Thyroid gland (tissue), 4 donors: ENCODE data around the gene LSP1. TPM values are rescaled to one million over a fixed set of nuclear protein-coding genes. Genes with fewer than 3 reads are reported as not detected.

Source experiments
- DNase-seq, 2 donors: peaks; one replicate each; pipeline ENCODE4 v3.0.0-alpha.2; 2019
- H3K27ac ChIP-seq, 3 donors: fragments of 200-600 bp; sonication (generic); 1 replicate in 2 of 3; 2 replicates in 1 of 3; pipeline ENCODE4 v1.5.1; 2016 to 2019; ENCODE audit warnings: mild to moderate bottlenecking in 1 of 3, moderate library complexity in 1 of 3
- H3K27me3 ChIP-seq: fragments of 200-600 bp; sonication (generic); one replicate; pipeline ENCODE4 v1.5.1; 2019
- H3K36me3 ChIP-seq, 2 donors: fragments of 200-600 bp; sonication (generic); one replicate each; pipeline ENCODE4 v1.5.1; 2016 to 2019
- H3K4me1 ChIP-seq, 2 donors: fragments of 200-600 bp; sonication (generic); one replicate each; pipeline ENCODE4 v1.5.1; 2017 to 2019
- H3K4me3 ChIP-seq, 3 donors: fragments of 200-600 bp; sonication (generic); replicated peaks in 1 of 3; 1 replicate in 2 of 3; 2 replicates in 1 of 3; pipeline ENCODE4 v1.5.1; 2016; ENCODE audit warnings: mild to moderate bottlenecking in 1 of 3
- H3K9me3 ChIP-seq: fragments of 200-600 bp; sonication (generic); one replicate; pipeline ENCODE4 v1.5.1; 2017
- POLR2A ChIP-seq, 2 donors: fragments of 450-650 bp; IDR thresholded peaks; one replicate each; pipeline ENCODE4 v1.6.1; 2017; ENCODE audit warnings: antibody characterized with exemption in 2 of 2, mild to moderate bottlenecking in 2 of 2, moderate library complexity in 1 of 2
- WGBS, 2 donors: methylation state at CpG; one replicate each; pipeline ENCODE4 v1.1.5; 2017; 5-methylcytosine and 5-hydroxymethylcytosine counted together
- intact Hi-C: fragments of 100-400 bp; cut with DNase I; formaldehyde crosslinking; loops from one replicate; pipeline ENCODE4 v1.15.1; 2023
- total RNA-seq, 4 donors: library from RNA; depleted of rRNA; stranded (reverse); fragments of >200 nt; gene quantifications; one replicate each; pipeline ENCODE4 v1.2.3, GENCODE V29; 2016
- TF ChIP-seq, protein P1 (sequence below), 6 experiments: fragments of 200-600 bp in 3 of 6; fragments of 450-650 bp in 3 of 6; sonication (generic) in 3 of 6; IDR thresholded peaks; one replicate each; pipeline ENCODE4 v1.5.1; 2016 to 2019; ENCODE audit warnings: antibody characterized with exemption in 6 of 6, mild to moderate bottlenecking in 2 of 6, inconsistent platforms in 1 of 6, moderate library complexity in 1 of 6

LSP1 gene
- total RNA-seq, 4 donors from 2014 or later, result 6.7 to 26.1 (median 10.5) TPM

DNA sequence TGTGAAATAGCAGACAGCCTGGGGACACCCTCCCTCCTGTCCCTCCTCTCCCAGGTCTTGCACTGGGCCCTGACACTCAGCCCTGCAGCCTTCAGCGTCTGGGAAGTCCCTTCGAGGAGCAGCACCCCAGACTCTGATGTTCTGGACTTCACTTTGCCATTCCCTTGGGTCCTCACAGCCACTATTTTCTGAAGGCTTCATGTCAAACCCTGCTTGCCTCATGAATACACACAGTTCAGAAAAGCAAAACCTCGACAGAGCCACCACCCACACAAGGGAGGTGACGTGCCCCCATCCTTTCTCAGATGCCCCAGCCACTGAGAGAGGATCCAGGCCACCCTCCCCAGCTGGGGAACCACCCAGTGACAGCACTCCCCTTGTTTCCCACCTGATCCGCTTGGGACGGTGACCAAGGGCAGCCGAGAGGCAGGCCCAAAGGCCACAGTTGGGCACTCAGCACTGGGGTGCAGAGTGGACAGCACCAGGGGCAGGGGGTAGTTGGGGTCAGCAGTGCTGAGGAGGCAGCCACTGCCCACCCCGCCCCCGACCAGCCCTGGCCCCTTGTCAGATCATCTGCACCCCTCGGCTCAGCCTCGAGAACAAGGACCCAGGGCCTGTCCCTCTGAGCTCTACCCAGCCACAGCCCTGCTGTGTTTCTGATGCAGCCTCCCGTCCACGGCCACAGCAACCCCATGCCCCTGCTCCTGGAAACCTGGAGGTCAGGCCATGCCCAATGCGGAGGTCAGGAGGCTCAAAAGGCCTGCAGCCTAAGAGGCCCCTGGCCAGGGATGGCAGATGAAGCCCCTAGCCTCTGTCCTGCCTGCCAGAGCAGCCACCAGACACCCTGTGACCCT, 63.5 kb downstream of the LSP1 start:
- no peak overlapping the region for H3K27ac ChIP-seq
- H3K4me3 ChIP-seq, result no peak overlapping the region
- H3K4me1 ChIP-seq, result no peaks in the 10 kb centered on the region
- no peaks in the 10 kb centered on the region for H3K27me3 ChIP-seq
- intact Hi-C loops, result loop anchor here (1.0 kb wide), 1 partner anchor 23 kb away; no protein-coding TSS in a partner anchor
- no peaks in the 10 kb centered on the region for H3K9me3 ChIP-seq
- DNase-seq, result no peak
- no peaks in the 10 kb centered on the region for H3K36me3 ChIP-seq
- 73 to 82% methylated on average over 6 to 8 of the region's 14 CpGs for WGBS, 2 donors
- TF ChIP-seq, protein P1, sequence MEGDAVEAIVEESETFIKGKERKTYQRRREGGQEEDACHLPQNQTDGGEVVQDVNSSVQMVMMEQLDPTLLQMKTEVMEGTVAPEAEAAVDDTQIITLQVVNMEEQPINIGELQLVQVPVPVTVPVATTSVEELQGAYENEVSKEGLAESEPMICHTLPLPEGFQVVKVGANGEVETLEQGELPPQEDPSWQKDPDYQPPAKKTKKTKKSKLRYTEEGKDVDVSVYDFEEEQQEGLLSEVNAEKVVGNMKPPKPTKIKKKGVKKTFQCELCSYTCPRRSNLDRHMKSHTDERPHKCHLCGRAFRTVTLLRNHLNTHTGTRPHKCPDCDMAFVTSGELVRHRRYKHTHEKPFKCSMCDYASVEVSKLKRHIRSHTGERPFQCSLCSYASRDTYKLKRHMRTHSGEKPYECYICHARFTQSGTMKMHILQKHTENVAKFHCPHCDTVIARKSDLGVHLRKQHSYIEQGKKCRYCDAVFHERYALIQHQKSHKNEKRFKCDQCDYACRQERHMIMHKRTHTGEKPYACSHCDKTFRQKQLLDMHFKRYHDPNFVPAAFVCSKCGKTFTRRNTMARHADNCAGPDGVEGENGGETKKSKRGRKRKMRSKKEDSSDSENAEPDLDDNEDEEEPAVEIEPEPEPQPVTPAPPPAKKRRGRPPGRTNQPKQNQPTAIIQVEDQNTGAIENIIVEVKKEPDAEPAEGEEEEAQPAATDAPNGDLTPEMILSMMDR (IDR thresholded peaks at IDR 0.05), result no peak
- TF ChIP-seq POLR2A (IDR thresholded peaks at IDR 0.05), result no peak

DNA sequence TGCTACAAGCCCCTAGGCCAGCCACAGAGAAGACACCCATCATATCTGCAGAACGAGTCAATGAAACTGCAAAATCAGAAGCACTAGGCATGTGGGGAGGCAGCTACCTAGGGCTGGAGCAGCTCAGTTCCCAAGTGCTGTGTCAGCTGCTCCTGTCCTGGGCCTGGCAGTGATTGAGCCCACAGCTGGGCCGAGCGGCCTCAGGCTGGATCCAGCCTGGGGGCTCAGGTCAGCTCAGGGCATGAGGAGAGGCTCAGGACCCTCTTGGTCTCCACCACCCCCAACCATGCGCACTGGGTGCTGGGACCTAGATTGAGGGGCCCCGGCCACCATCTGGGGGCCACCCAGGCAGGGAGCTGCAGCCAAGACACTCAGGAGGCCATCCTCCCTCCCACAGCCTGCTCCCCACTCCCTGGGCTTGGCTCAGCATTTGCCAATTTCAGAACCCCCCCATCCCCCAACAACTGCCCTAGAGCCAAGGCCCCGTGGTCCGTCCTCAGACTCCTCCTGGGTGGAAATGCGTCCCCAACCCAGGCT, 64.2 kb downstream of the LSP1 start:
- DNase-seq, result no peak
- no peak overlapping the region for H3K27ac ChIP-seq

GRCh38 chr11:1917523-1918435, 64.9 kb downstream of the LSP1 start:
- WGBS, 2 donors, result 76 to 77% methylated on average over 17 to 19 of the region's 34 CpGs
- no peak for DNase-seq
- H3K4me1 ChIP-seq, result no peaks in the 10 kb centered on the region
- no peak overlapping the region for H3K27ac ChIP-seq
- H3K27me3 ChIP-seq, result no peaks in the 10 kb centered on the region
- H3K9me3 ChIP-seq, result no peaks in the 10 kb centered on the region
- no peaks in the 10 kb centered on the region for H3K36me3 ChIP-seq
- H3K4me3 ChIP-seq, result no peak overlapping the region
- TF ChIP-seq POLR2A (IDR thresholded peaks at IDR 0.05), result no peak
- TF ChIP-seq, protein P1 (IDR thresholded peaks at IDR 0.05), result no peak
- intact Hi-C loops, result no loop called here

More for the DNA sequence above, 64.2 kb downstream of the LSP1 start:
- TF ChIP-seq POLR2A (IDR thresholded peaks at IDR 0.05), result no peak
- TF ChIP-seq, protein P1 (IDR thresholded peaks at IDR 0.05), result no peak
- intact Hi-C loops, result loop anchor here (1.0 kb wide), 1 partner anchor 24 kb away; no protein-coding TSS in a partner anchor
- H3K9me3 ChIP-seq, result no peaks in the 10 kb centered on the region
- H3K36me3 ChIP-seq, result no peaks in the 10 kb centered on the region
- no peaks in the 10 kb centered on the region for H3K27me3 ChIP-seq
- no peak overlapping the region for H3K4me3 ChIP-seq
- 71 to 80% methylated on average over 4 to 8 of the region's 8 CpGs for WGBS, 2 donors
- no peaks in the 10 kb centered on the region for H3K4me1 ChIP-seq

DNA sequence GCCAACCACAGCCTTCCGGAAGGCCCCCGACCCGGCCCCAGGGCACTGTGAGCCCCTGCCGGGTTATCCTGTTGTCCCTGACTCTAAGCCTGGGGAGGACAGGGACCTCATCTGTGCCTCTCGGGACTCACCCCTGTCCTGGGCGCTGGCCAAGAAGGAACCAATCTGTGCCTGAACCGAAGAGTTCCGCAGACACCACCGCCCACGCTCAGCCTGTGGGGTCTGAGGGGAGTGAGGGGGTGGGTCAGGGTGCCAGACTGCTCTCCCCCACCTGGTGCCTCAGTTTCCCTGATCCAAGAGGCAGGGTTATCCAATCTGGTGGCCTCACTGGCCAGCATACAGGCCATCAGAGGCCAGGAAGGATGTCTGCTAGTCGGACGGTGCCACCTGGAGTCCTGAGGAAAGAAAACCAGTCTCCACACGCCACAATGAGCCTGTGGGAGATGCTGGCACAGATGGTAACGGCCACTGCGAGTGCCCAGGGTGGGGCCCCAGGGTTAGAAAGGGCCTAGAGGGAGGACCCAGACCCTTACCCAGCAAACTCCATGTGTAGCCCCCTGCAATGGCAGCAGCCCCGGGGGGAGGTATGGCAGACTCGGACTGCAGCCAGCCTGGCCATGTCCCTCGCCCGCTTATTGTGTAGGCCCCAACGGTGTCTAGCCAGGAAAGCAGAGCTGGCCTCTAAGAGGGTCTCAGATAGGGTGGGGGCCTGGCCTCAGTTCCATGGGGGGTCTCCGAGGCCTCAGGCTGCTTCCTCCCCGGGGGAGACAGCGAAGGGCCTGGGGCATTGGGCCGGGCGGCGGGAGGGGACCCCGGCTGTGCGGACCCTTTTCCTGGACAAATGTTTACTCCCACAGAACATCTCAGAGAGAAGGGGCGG, 65.8 kb downstream of the LSP1 start:
- intact Hi-C loops, result no loop called here
- H3K36me3 ChIP-seq, result no peaks in the 10 kb centered on the region
- 73 to 86% methylated on average over 10 to 17 of the region's 29 CpGs for WGBS, 2 donors

More for the DNA sequence above, 65.8 kb downstream of the LSP1 start:
- Histone ChIP-seq H3K27ac (no peak overlapping the region), H3K9me3 (no peaks in the 10 kb centered on the region), H3K27me3 (no peaks in the 10 kb centered on the region), H3K4me3 (no peak overlapping the region), H3K4me1 (no peaks in the 10 kb centered on the region)
- no peak for DNase-seq
- no peak for TF ChIP-seq POLR2A (IDR thresholded peaks at IDR 0.05)
- TF ChIP-seq, protein P1 (IDR thresholded peaks at IDR 0.05), result no peak
